KBM-7 (cell line): ENCODE data around the gene MICA.
"Not testable (repeated sequence)": the region's sequence is repeated elsewhere in the genome, so short reads cannot be mapped to it uniquely, and the experiment has no call there.

Experiments
- DNase-seq: peaks from one replicate; pipeline ENCODE4 v3.0.0-alpha.2; 2015
- in situ Hi-C: fragments of 300-500 bp; cut with MboI; formaldehyde crosslinking; loops from 2 replicates; pipeline ENCODE4 v1.14.3; 2020; ENCODE audit warnings: low sequenced_read_pairs, low pct_unique_long_range_greater_than_20kb, mixed read lengths

The MICA gene

GRCh38 chr6:31378721-31379103 lies 24.7 kb upstream of the MICA start:
- DNase-seq, result no peak
- in situ Hi-C loops, result no loop called here

DNA sequence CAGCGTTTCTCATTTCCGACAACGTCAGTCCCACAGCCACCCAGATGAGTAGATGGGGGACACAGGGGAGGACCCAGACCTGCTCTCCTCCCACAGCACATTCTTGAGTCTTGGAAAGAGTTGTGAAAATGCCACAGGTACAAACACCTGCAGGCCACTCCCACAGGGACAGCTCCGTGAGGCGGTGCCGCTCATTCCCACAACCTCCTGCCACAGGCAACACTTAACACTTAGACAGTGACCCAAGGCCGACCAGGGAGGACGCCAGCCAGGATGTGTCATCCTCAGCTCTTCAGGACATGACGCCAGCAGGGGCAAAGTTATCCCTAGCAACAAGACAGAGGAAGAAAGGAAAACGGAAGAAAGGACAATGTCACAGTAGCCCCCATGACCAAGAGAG lies 23.5 kb upstream of the MICA start:
- in situ Hi-C loops, result no loop called here

DNA sequence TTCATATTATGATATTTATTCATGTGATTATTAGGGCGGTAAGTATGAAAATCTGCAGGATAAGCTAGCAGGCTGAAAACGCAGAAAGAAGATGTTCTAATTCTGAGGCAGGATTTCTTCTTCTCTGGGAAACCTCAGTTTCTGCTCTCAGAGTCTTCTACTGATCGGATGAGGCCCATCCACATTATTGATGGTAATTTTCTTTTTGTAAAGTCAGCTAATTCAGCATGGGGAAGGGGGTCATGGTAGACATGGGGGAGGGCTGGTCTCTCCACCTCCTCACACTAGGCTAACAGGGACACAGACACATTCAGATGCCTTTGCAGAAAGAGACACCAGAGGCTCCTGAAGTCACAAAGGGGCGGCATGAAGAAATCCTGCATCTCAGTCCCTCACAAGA lies 21.7 kb upstream of the MICA start:
- DNase-seq, result no peak
- in situ Hi-C loops, result no loop called here

More for the DNA sequence above, 23.5 kb upstream of the MICA start:
- no peak for DNase-seq

DNA sequence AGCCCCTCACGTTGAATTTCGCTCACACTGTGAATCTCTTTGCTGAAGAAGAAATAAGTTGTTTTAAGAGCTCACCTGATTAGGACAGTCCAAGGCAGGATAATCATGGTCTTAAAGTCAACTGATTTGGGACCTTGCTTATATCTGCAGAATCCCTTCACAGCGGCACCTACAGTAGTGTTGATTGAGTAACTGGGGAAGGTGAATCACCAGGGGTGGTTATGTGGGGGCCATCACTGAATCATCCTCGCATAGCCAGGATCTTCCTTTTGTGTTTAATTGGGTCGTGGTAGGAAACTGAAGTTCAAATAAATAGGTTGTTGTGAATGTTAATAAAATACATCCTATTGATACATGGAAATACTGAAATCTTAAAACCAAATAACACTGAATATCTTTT lies 20.2 kb upstream of the MICA start:
- in situ Hi-C loops, result no loop called here
- DNase-seq, result no peak

DNA sequence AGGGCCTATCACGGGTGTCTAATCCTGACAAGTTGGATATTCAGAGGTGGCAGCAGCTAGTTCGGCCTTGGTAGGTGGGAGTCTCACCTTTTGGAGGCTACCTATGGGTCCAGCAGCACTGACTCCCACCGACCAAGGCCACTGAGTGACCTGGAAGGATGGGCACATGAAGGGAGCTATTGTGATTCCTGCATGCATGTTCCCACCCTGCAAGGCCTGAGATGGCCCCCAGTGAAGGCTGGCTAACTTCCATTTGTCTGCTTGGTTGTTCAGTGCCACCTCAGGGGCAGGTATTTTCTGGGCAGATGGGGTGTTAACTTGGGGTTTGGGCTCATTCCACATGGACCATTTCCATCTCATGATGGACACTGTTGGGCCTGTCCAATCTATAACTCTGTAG lies 18.4 kb upstream of the MICA start:
- in situ Hi-C loops, result no loop called here
- no peak for DNase-seq

DNA sequence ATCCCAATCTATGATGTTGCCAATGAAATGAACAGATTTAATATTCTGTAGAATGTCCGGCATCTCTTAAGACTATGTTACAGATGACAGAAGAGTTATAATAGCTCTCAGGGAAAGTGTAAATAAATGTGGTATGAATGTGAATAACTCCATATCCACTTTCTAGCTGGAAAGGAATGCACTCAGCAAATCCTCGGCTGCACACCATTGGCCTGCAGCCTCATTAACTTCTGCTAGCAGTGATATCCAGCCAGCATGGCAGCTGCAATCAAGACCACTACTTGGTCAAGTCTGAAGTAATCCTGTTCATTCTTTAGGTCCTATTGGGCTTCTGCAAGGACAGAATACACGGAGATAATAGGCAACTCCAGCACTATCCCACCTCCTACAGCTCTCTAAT lies 17.3 kb upstream of the MICA start:
- in situ Hi-C loops, result no loop called here
- DNase-seq, result no peak

GRCh38 chr6:31386977-31387376 lies 16.4 kb upstream of the MICA start:
- in situ Hi-C loops, result no loop called here
- no peak for DNase-seq

DNA sequence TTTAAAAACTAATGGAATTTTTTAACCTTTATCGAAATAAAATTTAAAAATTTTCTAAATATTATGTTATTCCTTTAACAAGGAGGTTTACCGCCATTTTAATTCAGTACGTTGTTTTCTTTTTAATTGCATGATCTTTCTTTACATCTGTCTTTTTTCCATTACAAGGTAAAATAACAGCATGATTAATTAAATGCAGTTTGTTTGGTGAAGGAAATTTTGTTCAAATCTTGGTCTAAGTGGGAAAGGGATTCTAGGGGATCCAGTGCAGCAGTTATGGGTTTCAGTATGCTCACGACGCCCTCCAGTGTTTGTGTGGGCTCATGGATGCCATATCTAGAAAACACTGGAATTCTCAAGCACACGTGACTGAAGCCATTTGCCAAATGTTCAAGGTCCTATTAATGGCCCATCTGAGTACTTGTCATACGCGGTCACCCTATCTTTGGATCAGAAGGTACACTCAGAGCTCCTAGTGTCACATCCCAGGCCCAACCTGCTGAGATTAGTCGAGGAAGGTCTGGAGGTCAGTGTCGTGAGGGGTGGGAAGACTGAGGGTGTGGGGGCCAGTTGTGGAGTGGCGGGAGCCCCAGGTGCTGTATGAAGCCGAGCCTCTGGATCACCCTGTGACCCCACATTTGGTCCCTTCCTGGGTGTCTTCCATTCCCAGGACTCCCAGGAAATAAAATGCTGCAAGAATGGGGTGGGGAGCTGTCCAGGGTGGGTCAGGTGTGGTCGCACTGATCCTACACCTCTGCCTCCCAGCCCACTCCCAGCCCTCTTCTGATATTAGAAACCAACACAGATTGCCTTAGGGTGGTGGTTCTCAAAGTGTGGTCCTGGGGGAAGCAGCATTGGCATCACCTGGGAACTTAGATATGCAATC lies 14.2 kb upstream of the MICA start:
- in situ Hi-C loops, DNase-seq: not testable (repeated sequence)

DNA sequence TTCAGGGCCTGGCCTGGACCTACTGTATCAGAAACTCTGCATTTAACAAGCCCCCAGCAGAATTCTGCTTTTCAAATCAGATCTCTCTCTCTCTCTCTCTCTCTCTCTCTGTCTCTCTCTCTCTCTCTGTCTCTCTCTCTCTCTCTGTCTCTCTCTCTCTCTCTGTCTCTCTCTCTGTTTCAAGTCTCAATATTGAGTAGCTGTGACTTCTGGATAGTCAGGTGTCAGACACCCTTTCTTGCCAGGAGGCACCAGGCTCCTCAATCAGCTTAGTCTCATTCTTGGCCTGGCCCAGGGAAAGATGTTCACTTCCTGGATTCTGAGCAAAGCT lies 13.6 kb upstream of the MICA start:
- DNase-seq, in situ Hi-C loops: not testable (repeated sequence)

DNA sequence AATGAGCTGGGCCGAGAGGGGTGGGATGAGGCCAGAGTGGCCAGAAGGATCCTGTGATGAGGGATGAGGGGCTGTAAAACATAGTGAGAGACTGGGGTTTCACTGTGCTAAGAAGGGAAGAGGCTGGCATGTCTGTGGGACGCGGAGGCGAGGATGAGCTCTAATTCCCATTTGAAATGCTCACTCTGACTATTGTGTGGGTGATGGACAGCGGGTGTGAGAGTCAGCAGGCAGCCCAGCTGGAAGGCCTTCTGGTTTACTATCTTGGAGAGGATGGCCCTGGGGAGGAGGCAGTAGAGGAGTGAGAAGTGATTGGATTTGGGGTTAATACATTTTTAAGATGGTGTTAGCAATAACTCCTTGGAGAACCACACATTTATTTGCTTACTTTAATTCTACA lies 9.5 kb upstream of the MICA start:
- no peak for DNase-seq
- in situ Hi-C loops, result no loop called here

DNA sequence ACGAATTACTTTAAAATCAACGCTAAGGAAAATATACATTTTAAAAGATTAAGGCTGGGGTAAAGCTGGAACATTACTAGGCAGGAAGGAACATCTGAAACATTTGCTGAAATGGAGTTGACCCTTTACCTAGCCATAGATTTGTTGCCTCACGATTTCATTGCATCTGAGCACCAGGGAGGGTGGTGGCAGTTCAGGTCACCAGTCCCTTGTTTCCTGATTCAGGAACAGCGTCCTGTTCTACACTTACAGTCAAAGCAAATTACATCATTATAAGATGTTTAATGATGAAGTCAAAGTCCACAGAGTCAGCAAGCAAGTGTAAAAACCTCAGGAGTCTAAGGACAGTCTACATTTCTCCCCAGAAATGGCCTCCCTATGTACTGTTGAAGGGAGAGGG lies 9.0 kb upstream of the MICA start:
- in situ Hi-C loops, result no loop called here
- no peak for DNase-seq

DNA sequence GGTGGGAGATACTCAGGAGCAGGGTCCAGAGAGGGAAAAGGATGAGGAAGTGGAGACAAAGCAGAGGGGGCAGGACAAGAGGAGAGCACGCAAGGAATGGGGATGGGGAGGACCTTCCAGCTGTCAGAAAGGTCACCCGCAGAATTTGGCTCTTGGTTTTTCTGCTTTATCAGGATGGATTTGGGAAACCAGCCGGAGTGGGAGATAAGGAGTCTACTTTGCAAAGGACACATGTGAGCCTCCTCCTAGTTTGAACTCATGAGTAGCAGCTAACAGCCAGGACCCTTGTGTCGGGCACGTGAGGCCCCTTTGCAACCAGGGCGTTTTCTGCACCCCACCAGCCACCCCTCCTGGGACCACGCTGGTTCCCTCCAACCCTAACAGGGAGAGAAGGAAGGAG lies 7.6 kb upstream of the MICA start:
- no peak for DNase-seq
- in situ Hi-C loops, result no loop called here

GRCh38 chr6:31396422-31397152 lies 6.8 kb upstream of the MICA start:
- in situ Hi-C loops, result no loop called here
- peak; percentile 87 for DNase-seq

DNA sequence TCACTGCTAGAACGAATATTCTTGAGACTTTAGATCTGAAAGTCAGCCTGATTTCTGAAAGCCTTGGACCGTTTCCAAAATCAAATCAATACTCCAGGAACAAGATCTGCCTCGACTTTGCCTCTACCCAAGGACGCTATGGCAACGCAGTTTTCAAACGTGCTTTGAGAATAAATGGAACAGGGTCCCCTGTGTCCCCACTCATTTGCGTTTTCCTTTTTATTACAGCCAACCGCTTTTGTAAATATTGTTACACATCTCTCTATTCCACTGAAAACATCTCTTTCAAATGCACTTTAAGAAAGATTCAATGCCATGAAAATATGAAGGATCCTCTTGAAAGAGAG lies 6.3 kb upstream of the MICA start:
- in situ Hi-C loops, DNase-seq: not testable (repeated sequence)

DNA sequence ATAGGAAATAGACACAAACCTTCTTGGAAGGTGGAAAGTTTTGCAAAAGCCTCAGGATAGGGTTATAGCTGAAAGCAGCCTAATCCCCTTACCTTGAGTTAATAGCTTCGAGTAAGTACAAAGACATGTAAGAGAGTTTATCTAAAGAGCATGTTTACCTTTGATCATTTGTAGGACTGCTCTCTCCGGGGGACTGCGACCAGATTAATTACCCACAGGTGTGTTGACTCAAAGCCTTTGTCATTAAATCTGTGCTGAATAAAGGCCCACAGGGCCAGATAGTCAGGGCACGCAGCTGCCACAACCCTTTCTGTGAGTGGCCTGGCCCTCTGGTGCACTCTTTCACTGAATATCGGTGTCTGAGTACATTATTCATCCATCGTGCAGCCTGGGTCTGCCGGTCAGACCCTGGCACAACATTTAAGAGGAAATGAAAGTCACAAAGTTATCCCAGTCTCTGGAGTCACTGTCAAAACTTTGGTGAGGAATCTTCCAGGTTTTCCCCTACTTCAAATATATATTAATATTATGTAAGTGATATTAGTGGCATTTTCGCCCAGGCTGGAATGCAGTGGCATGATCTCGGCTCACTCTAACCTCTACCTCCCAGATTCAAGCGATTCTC lies 5.4 kb upstream of the MICA start:
- in situ Hi-C loops, result no loop called here
- no peak for DNase-seq

DNA sequence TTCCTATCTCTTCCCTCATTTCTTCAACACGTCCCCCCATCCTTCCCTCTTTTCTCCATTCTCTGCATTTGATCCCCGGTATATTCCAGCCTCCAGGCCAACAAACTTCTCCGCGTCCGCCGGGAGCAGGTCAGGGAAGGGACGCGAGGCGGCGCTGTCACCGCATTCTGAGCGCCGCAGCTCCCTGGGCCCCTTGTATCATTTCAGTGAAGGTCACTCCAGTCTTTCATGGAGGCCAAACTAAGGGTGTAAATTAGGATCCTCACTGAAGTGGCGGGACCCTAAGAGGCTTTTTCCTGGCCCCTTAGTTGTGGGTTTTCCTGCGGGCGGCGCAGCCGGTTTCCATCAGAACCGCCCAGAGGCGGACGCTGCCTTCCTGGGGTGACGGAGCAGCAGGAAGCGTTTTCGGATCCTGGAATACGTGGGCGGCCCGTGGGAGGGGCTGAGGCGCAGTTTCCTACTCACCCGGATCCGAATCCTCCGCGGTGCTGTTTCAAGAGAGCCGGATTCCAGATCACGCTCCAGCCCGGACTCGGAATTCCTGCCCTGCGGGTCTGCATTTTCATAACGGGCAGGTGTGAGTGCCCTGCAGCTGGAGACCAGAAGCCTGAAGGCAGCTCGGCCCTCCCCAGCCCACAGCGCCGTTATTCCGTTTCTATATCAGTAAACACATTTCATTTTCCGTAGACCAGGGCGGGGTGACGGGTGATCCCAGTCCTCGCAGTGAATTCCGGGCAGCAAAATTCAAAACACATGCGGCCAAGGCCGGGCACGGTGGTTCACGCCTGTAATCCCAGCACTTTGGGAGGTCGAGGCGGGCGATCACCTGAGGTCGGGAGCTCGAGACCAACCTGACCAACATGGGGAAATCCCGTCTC lies 3.6 kb upstream of the MICA start:
- peak; percentile 93 for DNase-seq
- in situ Hi-C loops, result no loop called here

- in situ Hi-C loops, result no loop called here
These were observed 2.7 kb upstream of the MICA start for GRCh38 chr6:31400467-31401289.

DNA sequence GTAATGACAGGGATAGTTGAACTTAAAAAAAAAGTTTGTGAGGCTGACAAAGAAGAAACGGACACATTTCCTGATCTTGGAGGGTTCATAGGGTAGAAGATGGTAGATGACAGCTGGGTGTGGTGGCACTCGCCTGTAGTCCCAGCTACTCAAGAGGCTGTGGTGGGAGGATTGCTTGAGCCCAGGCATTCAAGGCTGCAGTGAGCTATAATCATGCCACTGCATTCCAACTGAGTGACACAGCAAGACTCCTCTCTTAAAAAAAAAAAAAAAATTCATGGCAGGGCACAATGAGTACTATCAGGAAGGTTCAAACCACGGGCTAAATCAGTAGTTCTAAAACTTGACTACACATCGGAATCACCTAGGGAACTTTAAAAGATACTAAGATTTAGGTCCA lies 2.0 kb upstream of the MICA start:
- DNase-seq, result peak; percentile 17
- in situ Hi-C loops, result no loop called here

More at GRCh38 chr6:31400467-31401289, 2.7 kb upstream of the MICA start:
- peak; percentile 87 for DNase-seq
